Smooth muscle cell (in vitro differentiated cells): ENCODE data around the gene FHIT. TPM values are rescaled to one million over a fixed set of nuclear protein-coding genes. Genes with fewer than 3 reads are reported as not detected.

ENCODE experiments used
- DNase-seq: peaks from one replicate; lab custom pipeline; 2025; ENCODE audit not compliant: unreplicated experiment; lab: John Stamatoyannopoulos, UW
- H2AFZ ChIP-seq: fragments of 200-600 bp; sonication (generic); 2 replicates; pipeline ENCODE4 v1.6.0; 2016; ENCODE audit warnings: antibody characterized with exemption, low read depth, mild to moderate bottlenecking
- H3F3A ChIP-seq: fragments of 200-600 bp; sonication (generic); 2 replicates; pipeline ENCODE4 v1.6.0; 2017; ENCODE audit warnings: antibody characterized with exemption, low read depth
- H3K27ac ChIP-seq: fragments of 200-600 bp; sonication (generic); 2 replicates; pipeline ENCODE4 v1.5.1; 2016; ENCODE audit warnings: low read depth, mild to moderate bottlenecking
- H3K27me3 ChIP-seq: fragments of 200-600 bp; sonication (generic); 2 replicates; pipeline ENCODE4 v1.6.1; 2016; ENCODE audit warnings: low read depth, mild to moderate bottlenecking
- H3K36me3 ChIP-seq: fragments of 200-600 bp; sonication (generic); 2 replicates; pipeline ENCODE4 v1.5.1; 2016; ENCODE audit warnings: low read depth
- H3K4me1 ChIP-seq: fragments of 200-600 bp; sonication (generic); 2 replicates; pipeline ENCODE4 v1.5.1; 2016; ENCODE audit warnings: low read depth
- H3K4me2 ChIP-seq: fragments of 200-600 bp; sonication (generic); 2 replicates; pipeline ENCODE4 v1.6.0; 2016; ENCODE audit warnings: mild to moderate bottlenecking
- H3K4me3 ChIP-seq: fragments of 200-600 bp; sonication (generic); 2 replicates; pipeline ENCODE4 v1.5.1; 2016; ENCODE audit warnings: mild to moderate bottlenecking
- H3K79me2 ChIP-seq: fragments of 200-600 bp; sonication (generic); 2 replicates; pipeline ENCODE4 v1.6.0; 2016; ENCODE audit warnings: low read depth, mild to moderate bottlenecking
- H3K9ac ChIP-seq: fragments of 200-600 bp; sonication (generic); 2 replicates; pipeline ENCODE4 v1.6.0; 2016; ENCODE audit warnings: low read depth
- H3K9me3 ChIP-seq: fragments of 200-600 bp; sonication (generic); replicated peaks from 2 replicates; pipeline ENCODE4 v1.5.1; 2016; ENCODE audit warnings: low read depth
- H4K20me1 ChIP-seq: fragments of 200-600 bp; sonication (generic); 2 replicates; pipeline ENCODE4 v1.6.0; 2016; ENCODE audit warnings: low read depth
- CTCF ChIP-seq: fragments of 200-600 bp; sonication (generic); IDR thresholded peaks from 2 replicates; pipeline ENCODE4 v1.5.1; 2017; ENCODE audit warnings: borderline replicate concordance, mild to moderate bottlenecking, antibody characterized with exemption; ENCODE audit not compliant: insufficient read depth, poor library complexity, severe bottlenecking
- WGBS: methylation state at CpG from one replicate; pipeline ENCODE4 v1.1.7; 2016; ENCODE audit warnings: low lambda C conversion rate; 5-methylcytosine and 5-hydroxymethylcytosine counted together
- polyA plus RNA-seq: library from polyadenylated mRNA; unstranded; fragments of >200 nt; fragmentation: Nextera tagmentation; extraction: Ambion mirVana; gene quantifications from 2 replicates; pipeline ENCODE4 v1.2.1, GENCODE V29; 2016
- total RNA-seq: library from RNA; depleted of rRNA; stranded (reverse); fragments of >200 nt; gene quantifications from 2 replicates; pipeline ENCODE4 v1.2.3, GENCODE V29; 2014

Gene FHIT
- total and polyA plus RNA-seq, 2 experiments from 2014 or later, result 5.9 to 6.7 TPM

- no peaks in the 10 kb centered on the region for H3K36me3 ChIP-seq
- H3K9ac ChIP-seq, result no peak overlapping the region
- no peaks in the 10 kb centered on the region for H4K20me1 ChIP-seq
- no peak overlapping the region for H3K4me2 ChIP-seq
- H2AFZ ChIP-seq, result no peak overlapping the region
- WGBS, result 100% methylated on average over 1 of the region's 1 CpG
- H3K79me2 ChIP-seq, result no peaks in the 10 kb centered on the region
- no peak for DNase-seq
- H3F3A ChIP-seq, result no peaks in the 10 kb centered on the region
- no peak overlapping the region for H3K27ac ChIP-seq
- no peaks in the 10 kb centered on the region for H3K27me3 ChIP-seq
- no peak for TF ChIP-seq CTCF
- H3K4me1 ChIP-seq, result no peaks in the 10 kb centered on the region
- H3K4me3 ChIP-seq, result no peak overlapping the region
- no peaks in the 10 kb centered on the region for H3K9me3 ChIP-seq
Observed at GRCh38 chr3:60829058-60829457, 422.2 kb downstream of the FHIT start.

- 91% methylated on average over 1 of the region's 1 CpG for WGBS
- H3K9ac ChIP-seq, result no peak overlapping the region
Observed at GRCh38 chr3:60827666-60828065, 423.6 kb downstream of the FHIT start.

GRCh38 chr3:60826511-60826910, 424.7 kb downstream of the FHIT start:
- Histone ChIP-seq H3K79me2 (no peaks in the 10 kb centered on the region), H3F3A (no peaks in the 10 kb centered on the region), H3K4me3 (no peak overlapping the region), H3K4me1 (no peaks in the 10 kb centered on the region), H3K27me3 (no peaks in the 10 kb centered on the region), H3K9ac (no peak overlapping the region), H3K4me2 (no peak overlapping the region), H3K9me3 (no peaks in the 10 kb centered on the region), H2AFZ (no peak overlapping the region), H3K27ac (no peak overlapping the region), H3K36me3 (no peaks in the 10 kb centered on the region), H4K20me1 (no peaks in the 10 kb centered on the region)
- no peak for DNase-seq
- no peak for TF ChIP-seq CTCF
- 97% methylated on average over 6 of the region's 6 CpGs for WGBS

More at GRCh38 chr3:60827666-60828065, 423.6 kb downstream of the FHIT start:
- DNase-seq, result no peak
- Histone ChIP-seq H3K27ac (no peak overlapping the region), H3K4me2 (no peak overlapping the region), H3K4me3 (no peak overlapping the region), H3K36me3 (no peaks in the 10 kb centered on the region), H3K9me3 (no peaks in the 10 kb centered on the region), H3K4me1 (no peaks in the 10 kb centered on the region), H2AFZ (no peak overlapping the region), H3K79me2 (no peaks in the 10 kb centered on the region), H4K20me1 (no peaks in the 10 kb centered on the region), H3F3A (no peaks in the 10 kb centered on the region), H3K27me3 (no peaks in the 10 kb centered on the region)
- TF ChIP-seq CTCF, result no peak

- H3K36me3 ChIP-seq, result no peaks in the 10 kb centered on the region
- no peaks in the 10 kb centered on the region for H3K79me2 ChIP-seq
- H3K27ac ChIP-seq, result peak overlapping the region; percentile 81
- no peaks in the 10 kb centered on the region for H3K4me1 ChIP-seq
- H4K20me1 ChIP-seq, result no peaks in the 10 kb centered on the region
- TF ChIP-seq CTCF, result no peak
- DNase-seq, result no peak
- no peak overlapping the region for H3K4me3 ChIP-seq
- H3F3A ChIP-seq, result no peaks in the 10 kb centered on the region
- H3K9me3 ChIP-seq, result no peaks in the 10 kb centered on the region
- WGBS, result 14% methylated on average over 2 of the region's 2 CpGs
- H3K4me2 ChIP-seq, result peak overlapping the region; percentile 16
- no peaks in the 10 kb centered on the region for H3K27me3 ChIP-seq
- no peak overlapping the region for H2AFZ ChIP-seq
- H3K9ac ChIP-seq, result peak overlapping the region; percentile 61
Observed at GRCh38 chr3:60812502-60812901, 438.8 kb downstream of the FHIT start.
